Measurements from ENCODE around the gene TPPP2. TPM values are rescaled to one million over a fixed set of nuclear protein-coding genes. Genes with fewer than 3 reads are reported as not detected.

TPPP2 gene
- total and polyA plus RNA-seq, 10 of the 15 experiments (the other 5 are each of a cell fraction or from before 2014, with no cell fraction given), result not detected

- Histone ChIP-seq H3K4me3 (no peak overlapping the region), H2AFZ (ENCODE audit: control insufficient read depth, low read depth, low read length) (no peak overlapping the region), H4K20me1 (ENCODE audit: control insufficient read depth, insufficient read depth) (no peaks in the 10 kb centered on the region), H3K9ac (ENCODE audit: control insufficient read depth, insufficient read depth, low read length) (no peak overlapping the region), H3K27ac (ENCODE audit: control insufficient read depth, insufficient read depth) (no peak overlapping the region), H3K4me2 (ENCODE audit: control insufficient read depth, insufficient read depth) (no peak overlapping the region), H3K27me3 (replicated peaks in 1 of 2; ENCODE audit: control insufficient read depth in 2 of 2, insufficient read depth in 2 of 2, low read length in 1 of 2) (peaks cover 9 to 20% of the 10 kb centered on the region in 2 experiments), H3K79me2 (ENCODE audit: control insufficient read depth, insufficient read depth, low read length) (no peaks in the 10 kb centered on the region), H3K36me3 (ENCODE audit: control insufficient read depth in 2 of 2, insufficient read depth in 2 of 2, low read length in 1 of 2) (no peaks in the 10 kb centered on the region), H3K4me1 (ENCODE audit: control insufficient read depth, insufficient read depth, low read length) (peaks cover 25% of the 10 kb centered on the region), H3K9me3 (replicated peaks; ENCODE audit: control insufficient read depth, insufficient read depth, low read length) (no peaks in the 10 kb centered on the region)
- DNase-seq (ENCODE audit: low read depth, low spot score), result no peak
- ChIA-PET SMC1A (ENCODE audit: uncharacterized antibody, unreplicated experiment) (interaction anchor here (0.7 to 3.2 kb wide), 7 partner anchors 10 to 211 kb away, joined by 3 to 38 read pairs (median 7); no protein-coding TSS in a partner anchor), RAD21 (ENCODE audit: unreplicated experiment) (interaction anchor here (0.8 to 4.8 kb wide), 8 partner anchors 22 to 58 kb away, joined by 3 to 55 read pairs (median 7); no protein-coding TSS in a partner anchor), CTCF (interaction anchor here (0.7 to 6.3 kb wide), 10 partner anchors 15 to 76 kb away, joined by 3 to 151 read pairs (median 5); partner anchors contain the start of gene TMEM253), POLR2A (no interaction called here)
- peak; percentile 61 for FAIRE-seq
- WGBS (ENCODE audit: insufficient coverage, insufficient replicate concordance, low lambda C conversion rate, missing lambda C conversion rate), result 23% methylated on average over 7 of the region's 7 CpGs
- intact Hi-C loops (cut with micrococcal nuclease; ENCODE audit: unreplicated experiment), result loop anchor here (2.0 kb wide), 1 partner anchor 52 kb away; no protein-coding TSS in a partner anchor
- no TSS peak for BruUV-seq (replicated peaks)
- in situ Hi-C loops (cut with MboI), result no loop called here
- no peak for ATAC-seq
- TF ChIP-seq KAT2A (conservative IDR thresholded peaks at IDR 0.05; ENCODE audit: control insufficient read depth, low read depth, low read length), result no peak
- no peak for TF ChIP-seq ETV6 (conservative IDR thresholded peaks at IDR 0.05 in 1 of 2, IDR thresholded peaks at IDR 0.05 in 1 of 2; ENCODE audit: borderline replicate concordance in 1 of 2, low read depth in 1 of 2)
- TF ChIP-seq RAD21 (IDR thresholded peaks at IDR 0.05; ENCODE audit: insufficient read depth, low read depth, low read length), result peak; percentile 58
- TF ChIP-seq TARDBP (IDR thresholded peaks at IDR 0.05; ENCODE audit: borderline replicate concordance), result no peak
- no peak for TF ChIP-seq ATF2 (IDR thresholded peaks at IDR 0.05; ENCODE audit: low read length)
- TF ChIP-seq E2F8 (IDR thresholded peaks at IDR 0.05; ENCODE audit: low read depth, partially characterized antibody), result no peak
- no peak for TF ChIP-seq BHLHE40 (IDR thresholded peaks at IDR 0.05; ENCODE audit: borderline replicate concordance in 1 of 2, low read depth in 2 of 2, low read length in 1 of 2)
- no peak for TF ChIP-seq ESRRA (IDR thresholded peaks at IDR 0.05; ENCODE audit: low read length)
- TF ChIP-seq STAT1 (conservative IDR thresholded peaks at IDR 0.05), result no peak
- no peak for TF ChIP-seq EP300 (IDR thresholded peaks at IDR 0.05; ENCODE audit: borderline replicate concordance in 1 of 2, control insufficient read depth in 1 of 2, low read depth in 2 of 2, low read length in 2 of 2)
- TF ChIP-seq NRF1 (conservative IDR thresholded peaks at IDR 0.05; ENCODE audit: low read depth, low read length), result no peak
- no peak for TF ChIP-seq RELA (IDR thresholded peaks at IDR 0.05; ENCODE audit: borderline replicate concordance, partially characterized antibody)
- TF ChIP-seq POU2F2 (IDR thresholded peaks at IDR 0.05; ENCODE audit: borderline replicate concordance, low read depth, low read length), result no peak
- peak; percentile 37; the same call in 1 of the 2 replicates for TF ChIP-seq SMC3 (IDR thresholded peaks at IDR 0.05; ENCODE audit: borderline replicate concordance, low read length)
- no peak for TF ChIP-seq CBFB (IDR thresholded peaks at IDR 0.05; ENCODE audit: low read depth)
- peak; percentile 36 to 48 (median 46); a peak in 5 of 6 replicates for TF ChIP-seq CTCF (IDR thresholded peaks at IDR 0.05 in 2 of 3, conservative IDR thresholded peaks at IDR 0.05 in 1 of 3; ENCODE audit: control insufficient read depth in 2 of 3, extremely low read depth in 1 of 3, insufficient read depth in 1 of 3, low read depth in 3 of 3, low read length in 3 of 3)
- TF ChIP-seq CHD1 (IDR thresholded peaks at IDR 0.05; ENCODE audit: low read depth, low read length), result no peak
Observed at GRCh38 chr14:21066882-21067502, 37.0 kb downstream of the TPPP2 start.

All from GM12878 (cell line).